Small intestine (tissue), 7 donors: ENCODE measurements around the gene FAM98C. TPM values are rescaled to one million over a fixed set of nuclear protein-coding genes. Genes with fewer than 3 reads are reported as not detected.

Experiments used
- DNase-seq, 2 donors: peaks; one replicate each; pipeline versions ENCODE4 v3.0.0 to v3.0.0-alpha.2; 2013
- FAIRE-seq: peaks from 2 replicates; lab custom pipeline; 2012; peaks lifted over from hg19 to GRCh38; lab: Jason Lieb, UNC
- H3K27ac ChIP-seq, 3 donors: one replicate each; pipeline ENCODE4 v1.5.1; 2013; ENCODE audit warnings: low read length in 2 of 3, mild to moderate bottlenecking in 2 of 3, control low read depth in 1 of 3, inconsistent platforms in 1 of 3, low read depth in 1 of 3, moderate library complexity in 1 of 3
- H3K27me3 ChIP-seq, 3 donors: one replicate each; pipeline ENCODE4 v1.6.1; 2013; ENCODE audit warnings: low read length in 3 of 3, inconsistent platforms in 1 of 3; ENCODE audit not compliant: control insufficient read depth in 3 of 3, insufficient read depth in 3 of 3
- H3K36me3 ChIP-seq, 3 donors: one replicate each; pipeline ENCODE4 v1.6.1; 2013; ENCODE audit warnings: low read length in 3 of 3, inconsistent platforms in 1 of 3, low read depth in 1 of 3, mild to moderate bottlenecking in 1 of 3, moderate library complexity in 1 of 3; ENCODE audit not compliant: control insufficient read depth in 3 of 3, insufficient read depth in 2 of 3
- H3K4me1 ChIP-seq, 3 donors: one replicate each; pipeline ENCODE4 v1.6.1; 2013; ENCODE audit warnings: low read length in 2 of 3, inconsistent platforms in 1 of 3, low read depth in 1 of 3, mild to moderate bottlenecking in 1 of 3, moderate library complexity in 1 of 3; ENCODE audit not compliant: control insufficient read depth in 3 of 3, insufficient read depth in 2 of 3
- H3K4me3 ChIP-seq, 3 donors: one replicate each; pipeline ENCODE4 v1.5.1; 2013; ENCODE audit warnings: low read length in 3 of 3, control low read depth in 1 of 3, inconsistent platforms in 1 of 3, low read depth in 1 of 3, mild to moderate bottlenecking in 1 of 3, moderate library complexity in 1 of 3
- H3K9me3 ChIP-seq, 2 donors: one replicate each; pipeline ENCODE4 v1.6.1; 2013; ENCODE audit warnings: low read depth in 1 of 2, low read length in 1 of 2; ENCODE audit not compliant: control insufficient read depth in 2 of 2, insufficient read depth in 1 of 2
- WGBS, 3 donors: extraction: QIAGEN DNeasy Blood & Tissue Kit; methylation state at CpG; one replicate each; pipeline ENCODE4 v1.1.7; 2013; 5-methylcytosine and 5-hydroxymethylcytosine counted together
- polyA plus RNA-seq, 4 donors: library from polyadenylated mRNA; stranded (reverse) in 3 of 4; unstranded in 1 of 4; fragments of 200-250 nt in 3 of 4; fragments of 120-200 nt in 1 of 4; gene quantifications; one replicate each; pipeline versions ENCODE4 v1.2.1 to v1.2.3, GENCODE V29; 2013
- donor health status: healthy with polysubstance abuse.
- donor health status: control.
- donor health status: control.
- donor health status: Bipolar disorder and iron deficiency.
- donor health status: healthy.

FAM98C gene
- polyA plus RNA-seq, 4 donors = 23.6 to 47.2 (median 38.6) TPM

DNA sequence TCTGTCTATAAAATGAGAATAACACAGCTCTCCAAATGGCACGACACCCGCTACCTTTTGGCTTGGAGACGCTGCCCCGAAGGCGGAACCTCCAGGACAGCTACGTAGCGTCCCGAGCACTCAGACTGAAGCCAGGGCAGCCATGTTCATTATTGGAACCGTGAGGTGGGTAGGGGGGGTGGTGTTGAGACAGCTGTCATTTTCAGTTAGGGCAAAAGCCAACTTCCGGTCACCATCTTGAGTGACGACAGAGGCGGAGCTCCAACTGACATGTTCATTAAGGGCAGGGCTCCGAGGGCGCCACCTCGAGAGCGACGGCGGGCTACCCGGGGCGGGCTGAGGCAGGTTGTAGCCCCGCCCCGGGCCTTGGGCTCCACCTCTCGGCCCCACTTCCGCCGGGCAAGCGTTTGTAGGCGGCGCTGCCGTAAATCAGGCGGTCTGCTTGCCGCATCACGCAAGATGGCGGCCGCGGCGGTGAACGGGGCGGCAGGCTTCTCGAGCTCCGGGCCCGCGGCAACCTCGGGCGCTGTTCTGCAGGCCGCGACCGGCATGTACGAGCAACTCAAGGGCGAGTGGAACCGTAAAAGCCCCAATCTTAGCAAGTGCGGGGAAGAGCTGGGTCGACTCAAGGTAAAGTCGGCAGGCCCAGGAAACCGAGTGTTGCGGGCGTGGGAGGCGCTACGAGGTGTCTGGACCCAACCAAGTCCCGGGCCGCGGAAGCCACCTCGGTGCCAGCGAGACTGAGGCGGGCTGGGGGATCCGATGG, 28.4 kb upstream of the FAM98C start, which contains the start of gene PSMD8:
Gene PSMD8 (plus strand): TSS at position 240 of the 766 bp plus-strand sequence. CDS start 31 bp downstream, at position 271.
- FAIRE-seq = no peak
- H3K4me1 ChIP-seq = peaks cover 0 to 14% (median 5%) of the 10 kb centered on the region in 3 donors
- no peaks in the 10 kb centered on the region for H3K27me3 ChIP-seq
- 0% methylated on average over 65 of the region's 65 CpGs for WGBS, 3 donors
- DNase-seq = peak; percentile 100
- peak within 1 kb of the TSS; percentile 86 to 95 (median 90) for H3K27ac ChIP-seq
- no peaks in the 10 kb centered on the region for H3K9me3 ChIP-seq
- peaks cover 3 to 34% (median 5%) of the 10 kb centered on the region in 3 donors for H3K36me3 ChIP-seq
- peak within 1 kb of the TSS; percentile 86 to 99 (median 90) for H3K4me3 ChIP-seq

DNA sequence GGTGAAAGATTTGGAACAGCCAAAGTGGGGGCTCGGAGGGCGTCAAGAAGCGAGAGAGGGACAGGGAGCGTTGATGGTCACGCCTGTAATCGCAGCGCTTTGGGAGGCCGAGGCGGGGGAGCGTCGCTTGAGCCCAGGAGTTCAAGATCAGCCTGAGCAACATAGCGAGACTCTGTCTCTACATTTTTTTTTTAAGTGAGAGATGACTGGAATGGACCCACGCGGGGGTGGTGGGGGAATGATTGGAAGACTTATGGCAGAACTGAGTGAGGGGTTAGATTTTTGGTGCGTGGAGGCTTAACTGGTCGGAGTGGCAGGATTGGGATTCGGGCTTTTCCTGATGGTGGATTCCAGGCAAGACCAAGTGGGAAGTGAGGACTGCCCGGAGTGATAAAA, 27.8 kb upstream of the FAM98C start:
- Histone ChIP-seq H3K4me3 (peak overlapping the region; percentile 86 to 99 (median 90)), H3K4me1 (peaks cover 0 to 14% (median 5%) of the 10 kb centered on the region in 3 donors), H3K27me3 (no peaks in the 10 kb centered on the region), H3K9me3 (no peaks in the 10 kb centered on the region), H3K27ac (peak overlapping the region; percentile 86 to 95 (median 90)), H3K36me3 (peaks cover 3 to 40% (median 5%) of the 10 kb centered on the region in 3 donors)
- no peak for DNase-seq
- WGBS, 3 donors = 0 to 1% (median 1%) methylated on average over 18 of the region's 18 CpGs
- FAIRE-seq = no peak

DNA sequence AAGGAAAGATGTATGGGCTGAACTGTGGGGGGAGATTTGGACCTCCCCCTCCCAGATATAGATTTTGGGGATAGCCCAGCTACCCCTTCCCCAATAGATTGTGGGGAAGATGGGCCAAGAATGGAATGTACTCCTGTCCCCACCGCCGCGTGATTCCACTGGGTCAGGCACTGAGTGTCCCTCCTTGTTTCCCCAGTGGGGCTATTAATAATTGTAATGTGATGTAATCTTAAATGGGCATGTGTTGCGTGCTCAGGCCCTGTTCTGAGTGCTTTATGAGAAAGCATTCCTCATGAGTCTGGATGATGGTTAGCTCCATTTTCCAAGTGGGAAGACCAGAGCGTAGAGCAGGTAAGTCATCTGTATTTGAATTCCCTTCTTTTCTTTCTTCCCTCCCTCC, 27.1 kb upstream of the FAM98C start:
- H3K27ac ChIP-seq = no peak overlapping the region
- DNase-seq (no peak), FAIRE-seq (no peak)
- H3K36me3 ChIP-seq = peaks cover 3 to 47% (median 10%) of the 10 kb centered on the region in 3 donors
- H3K4me1 ChIP-seq = peaks cover 0 to 14% (median 5%) of the 10 kb centered on the region in 3 donors
- H3K9me3 ChIP-seq = no peaks in the 10 kb centered on the region
- peak overlapping the region in 2 of 3 donors; percentile 86 to 99 for H3K4me3 ChIP-seq
- WGBS, 3 donors = 79 to 81% (median 79%) methylated on average over 5 of the region's 5 CpGs
- no peaks in the 10 kb centered on the region for H3K27me3 ChIP-seq

DNA sequence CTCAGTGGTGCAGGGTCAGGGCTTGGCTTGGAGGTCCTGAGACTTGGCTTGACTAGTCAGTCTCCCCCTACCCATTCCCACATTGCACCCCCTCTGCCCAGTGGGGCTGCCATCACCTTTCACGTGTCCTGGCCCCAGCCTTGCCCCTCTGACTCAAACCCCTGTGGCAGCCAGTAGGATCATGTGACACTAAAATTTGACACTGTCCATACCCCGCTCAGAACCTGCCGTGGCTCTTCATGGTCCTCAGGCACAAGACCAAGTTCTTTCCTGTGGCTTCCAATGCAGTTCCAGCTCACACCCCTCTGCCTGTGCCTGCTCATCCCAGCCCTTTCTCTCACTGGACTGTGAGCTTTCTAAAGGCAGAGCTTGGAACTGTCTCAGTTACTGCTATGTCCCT, 26.3 kb upstream of the FAM98C start:
- Histone ChIP-seq H3K27me3 (no peaks in the 10 kb centered on the region), H3K4me1 (peaks cover 0 to 14% (median 5%) of the 10 kb centered on the region in 3 donors), H3K27ac (no peak overlapping the region), H3K9me3 (no peaks in the 10 kb centered on the region), H3K4me3 (no peak overlapping the region), H3K36me3 (peaks cover 6 to 55% (median 16%) of the 10 kb centered on the region in 3 donors)
- WGBS, 3 donors = 82 to 86% (median 85%) methylated on average over 3 of the region's 3 CpGs
- no peak for DNase-seq
- no peak for FAIRE-seq

DNA sequence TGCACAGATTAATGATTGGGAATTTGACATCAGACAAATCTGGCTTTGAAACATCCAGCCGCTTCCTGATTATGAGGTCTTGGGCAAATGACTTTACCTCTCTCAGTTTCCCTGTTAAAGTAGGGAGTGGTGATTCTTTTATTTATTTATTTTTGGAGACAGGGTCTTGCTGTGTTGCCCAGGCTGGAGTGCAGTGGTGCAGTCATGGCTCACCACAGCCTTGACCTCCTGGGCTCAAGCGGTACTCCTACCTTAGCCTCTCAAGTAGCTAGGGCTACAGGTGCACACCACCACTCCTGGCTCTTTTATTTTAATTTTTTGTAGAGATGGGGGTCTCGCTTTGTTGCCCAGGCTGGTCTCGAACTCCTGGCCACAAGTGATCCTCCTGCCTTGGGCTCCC, 25.8 kb upstream of the FAM98C start:
- 97 to 99% (median 99%) methylated on average over 4 of the region's 4 CpGs for WGBS, 3 donors
- no peak for FAIRE-seq
- no peak overlapping the region for H3K27ac ChIP-seq
- H3K36me3 ChIP-seq = peaks cover 6 to 60% (median 21%) of the 10 kb centered on the region in 3 donors
- DNase-seq = no peak
- H3K4me1 ChIP-seq = peaks cover 0 to 14% (median 5%) of the 10 kb centered on the region in 3 donors
- no peaks in the 10 kb centered on the region for H3K9me3 ChIP-seq
- H3K4me3 ChIP-seq = no peak overlapping the region
- H3K27me3 ChIP-seq = no peaks in the 10 kb centered on the region

DNA sequence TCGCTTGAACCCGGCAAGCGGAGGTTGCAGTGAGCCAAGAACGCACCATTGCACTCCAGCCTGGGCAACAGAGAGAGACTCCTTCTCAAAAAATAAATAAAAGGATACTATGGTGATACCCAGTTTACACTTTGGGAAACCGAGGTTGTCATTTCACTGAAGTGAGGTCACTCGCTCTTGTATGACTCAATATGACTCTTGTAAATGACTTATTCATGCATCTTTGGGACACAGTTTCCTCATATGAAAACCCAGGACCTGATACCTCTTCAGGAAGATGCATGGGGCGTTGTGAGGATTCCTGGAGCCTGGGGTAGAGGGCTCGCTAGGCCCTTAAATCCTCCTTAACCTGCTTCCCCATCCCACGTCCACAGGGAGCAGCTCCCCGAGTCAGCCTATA, 24.0 kb upstream of the FAM98C start:
- DNase-seq (no peak), FAIRE-seq (no peak)
- Histone ChIP-seq H3K27me3 (no peaks in the 10 kb centered on the region), H3K4me1 (peaks cover 0 to 14% (median 5%) of the 10 kb centered on the region in 3 donors), H3K9me3 (no peaks in the 10 kb centered on the region), H3K36me3 (peaks cover 12 to 76% (median 27%) of the 10 kb centered on the region in 3 donors), H3K4me3 (no peak overlapping the region), H3K27ac (no peak overlapping the region)
- 95 to 97% (median 97%) methylated on average over 10 of the region's 10 CpGs for WGBS, 3 donors

DNA sequence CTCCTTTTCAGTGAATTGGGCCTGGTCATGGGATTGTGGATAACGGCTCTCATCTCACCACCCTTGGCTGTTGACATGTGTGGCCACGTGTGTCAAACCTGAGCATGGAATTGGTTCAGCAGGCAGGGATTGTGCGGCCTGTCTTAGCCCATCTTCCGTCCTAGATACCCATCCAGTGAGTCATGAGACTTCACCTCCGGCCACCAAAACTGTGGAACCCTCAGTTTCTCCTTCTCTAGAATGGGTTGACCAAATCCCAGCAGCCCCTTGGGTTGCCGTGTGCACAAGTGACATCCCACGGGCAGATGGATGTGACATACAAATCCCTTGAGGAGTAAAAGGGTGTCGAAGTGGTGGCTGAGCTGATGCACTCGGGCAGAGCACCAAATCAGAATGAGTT, 21.8 kb upstream of the FAM98C start:
- no peak for FAIRE-seq

DNA sequence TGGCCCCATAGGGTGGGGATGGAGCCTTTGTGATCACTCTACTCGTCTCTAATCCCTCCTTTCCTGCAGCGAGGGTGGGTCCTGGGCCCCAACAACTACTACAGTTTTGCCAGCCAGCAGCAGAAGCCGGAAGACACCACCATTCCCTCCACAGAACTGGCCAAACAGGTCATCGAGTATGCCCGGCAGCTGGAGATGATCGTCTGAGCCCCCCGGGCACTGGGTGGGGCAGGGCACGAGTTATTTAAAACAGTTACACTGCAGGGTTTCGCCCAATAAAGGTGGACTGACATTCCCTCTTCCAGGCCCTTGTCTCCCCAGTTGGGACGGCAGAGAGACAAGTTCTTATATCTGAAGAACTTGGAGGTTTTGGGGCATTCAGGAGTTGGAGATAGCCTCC, 19.7 kb upstream of the FAM98C start:
- Histone ChIP-seq H3K4me3 (no peak overlapping the region), H3K27me3 (peaks cover 0 to 27% (median 0%) of the 10 kb centered on the region in 3 donors), H3K4me1 (peaks cover 2 to 22% (median 3%) of the 10 kb centered on the region in 3 donors), H3K27ac (no peak overlapping the region), H3K9me3 (no peaks in the 10 kb centered on the region), H3K36me3 (peaks cover 15 to 72% (median 27%) of the 10 kb centered on the region in 3 donors)
- 83 to 91% (median 89%) methylated on average over 10 of the region's 10 CpGs for WGBS, 3 donors
- DNase-seq (no peak), FAIRE-seq (no peak)

More for the DNA sequence above, 21.8 kb upstream of the FAM98C start:
- H3K4me1 ChIP-seq = peaks cover 0 to 8% (median 2%) of the 10 kb centered on the region in 3 donors
- peaks cover 15 to 88% (median 27%) of the 10 kb centered on the region in 3 donors for H3K36me3 ChIP-seq
- H3K27me3 ChIP-seq = peaks cover 0 to 8% (median 0%) of the 10 kb centered on the region in 3 donors
- no peak overlapping the region for H3K27ac ChIP-seq
- H3K9me3 ChIP-seq = no peaks in the 10 kb centered on the region
- H3K4me3 ChIP-seq = no peak overlapping the region
- DNase-seq = no peak
- WGBS, 3 donors = 89 to 95% (median 93%) methylated on average over 9 of the region's 9 CpGs
